Breast epithelium (tissue), 3 donors: ENCODE measurements around the gene NAB1.

Experiments used
- POLR2AphosphoS5 ChIP-seq, 3 donors: sonication (generic); formaldehyde crosslinking; IDR thresholded peaks; one replicate each; pipeline ENCODE4 v1.6.1; 2017; ENCODE audit warnings: antibody characterized with exemption in 3 of 3
- TF ChIP-seq, protein P1 (sequence below), 3 donors: fragments of 450-650 bp; IDR thresholded peaks; one replicate each; pipeline ENCODE4 v1.5.1; 2016 to 2017; ENCODE audit warnings: antibody characterized with exemption in 3 of 3, mild to moderate bottlenecking in 3 of 3, moderate library complexity in 3 of 3

DNA sequence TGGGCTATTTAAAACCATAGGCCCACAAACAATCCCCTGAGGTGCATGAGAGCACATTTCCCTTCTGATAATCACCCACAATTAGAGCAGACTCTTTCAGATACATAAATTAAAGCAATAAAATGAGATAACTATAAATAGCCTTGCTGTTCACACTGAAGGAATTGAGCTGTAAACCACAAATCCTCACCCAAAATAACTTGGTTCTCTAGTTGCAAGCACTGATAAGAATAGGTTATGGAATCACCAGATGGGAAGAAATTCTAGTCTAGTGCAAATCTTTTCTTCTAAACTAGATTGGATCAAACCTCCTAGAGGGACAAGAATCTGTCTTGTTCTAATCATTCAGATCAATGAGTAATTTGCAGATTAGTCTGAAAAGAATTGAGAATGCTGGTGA lies 64.6 kb downstream of the NAB1 start:
- no peak for TF ChIP-seq POLR2AphosphoS5 (IDR thresholded peaks at IDR 0.05)
- TF ChIP-seq, protein P1, sequence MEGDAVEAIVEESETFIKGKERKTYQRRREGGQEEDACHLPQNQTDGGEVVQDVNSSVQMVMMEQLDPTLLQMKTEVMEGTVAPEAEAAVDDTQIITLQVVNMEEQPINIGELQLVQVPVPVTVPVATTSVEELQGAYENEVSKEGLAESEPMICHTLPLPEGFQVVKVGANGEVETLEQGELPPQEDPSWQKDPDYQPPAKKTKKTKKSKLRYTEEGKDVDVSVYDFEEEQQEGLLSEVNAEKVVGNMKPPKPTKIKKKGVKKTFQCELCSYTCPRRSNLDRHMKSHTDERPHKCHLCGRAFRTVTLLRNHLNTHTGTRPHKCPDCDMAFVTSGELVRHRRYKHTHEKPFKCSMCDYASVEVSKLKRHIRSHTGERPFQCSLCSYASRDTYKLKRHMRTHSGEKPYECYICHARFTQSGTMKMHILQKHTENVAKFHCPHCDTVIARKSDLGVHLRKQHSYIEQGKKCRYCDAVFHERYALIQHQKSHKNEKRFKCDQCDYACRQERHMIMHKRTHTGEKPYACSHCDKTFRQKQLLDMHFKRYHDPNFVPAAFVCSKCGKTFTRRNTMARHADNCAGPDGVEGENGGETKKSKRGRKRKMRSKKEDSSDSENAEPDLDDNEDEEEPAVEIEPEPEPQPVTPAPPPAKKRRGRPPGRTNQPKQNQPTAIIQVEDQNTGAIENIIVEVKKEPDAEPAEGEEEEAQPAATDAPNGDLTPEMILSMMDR (IDR thresholded peaks at IDR 0.05) = no peak
